Fibroblast of mammary gland (primary cell): ENCODE measurements around the gene P2RY14.
A peak's percentile ranks its signal among the peaks of the same experiment; 100 is the strongest.

Experiments used
- DNase-seq: peaks from one replicate; pipeline ENCODE4 v3.0.0-alpha.2; 2010; ENCODE audit warnings: low read depth
- H3K4me3 ChIP-seq: 2 replicates; pipeline ENCODE4 v1.5.1; 2011; ENCODE audit warnings: low read depth, mild to moderate bottlenecking, low read length, moderate library complexity; ENCODE audit not compliant: control insufficient read depth
- TF ChIP-seq, protein P1 (sequence below): conservative IDR thresholded peaks from 2 replicates; pipeline ENCODE4 v1.5.1; 2011; ENCODE audit warnings: low read depth, low read length, inconsistent platforms; ENCODE audit not compliant: control insufficient read depth, insufficient read depth

The P2RY14 gene

GRCh38 chr3:151312972-151313371 lies 34.6 kb upstream of the P2RY14 start:
- TF ChIP-seq, protein P1, sequence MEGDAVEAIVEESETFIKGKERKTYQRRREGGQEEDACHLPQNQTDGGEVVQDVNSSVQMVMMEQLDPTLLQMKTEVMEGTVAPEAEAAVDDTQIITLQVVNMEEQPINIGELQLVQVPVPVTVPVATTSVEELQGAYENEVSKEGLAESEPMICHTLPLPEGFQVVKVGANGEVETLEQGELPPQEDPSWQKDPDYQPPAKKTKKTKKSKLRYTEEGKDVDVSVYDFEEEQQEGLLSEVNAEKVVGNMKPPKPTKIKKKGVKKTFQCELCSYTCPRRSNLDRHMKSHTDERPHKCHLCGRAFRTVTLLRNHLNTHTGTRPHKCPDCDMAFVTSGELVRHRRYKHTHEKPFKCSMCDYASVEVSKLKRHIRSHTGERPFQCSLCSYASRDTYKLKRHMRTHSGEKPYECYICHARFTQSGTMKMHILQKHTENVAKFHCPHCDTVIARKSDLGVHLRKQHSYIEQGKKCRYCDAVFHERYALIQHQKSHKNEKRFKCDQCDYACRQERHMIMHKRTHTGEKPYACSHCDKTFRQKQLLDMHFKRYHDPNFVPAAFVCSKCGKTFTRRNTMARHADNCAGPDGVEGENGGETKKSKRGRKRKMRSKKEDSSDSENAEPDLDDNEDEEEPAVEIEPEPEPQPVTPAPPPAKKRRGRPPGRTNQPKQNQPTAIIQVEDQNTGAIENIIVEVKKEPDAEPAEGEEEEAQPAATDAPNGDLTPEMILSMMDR: no peak
- no peak overlapping the region for H3K4me3 ChIP-seq
- no peak for DNase-seq

- no peak for DNase-seq
- TF ChIP-seq, protein P1: no peak
- H3K4me3 ChIP-seq: no peak overlapping the region
These were observed 31.2 kb upstream of the P2RY14 start for GRCh38 chr3:151309566-151309965.

DNA sequence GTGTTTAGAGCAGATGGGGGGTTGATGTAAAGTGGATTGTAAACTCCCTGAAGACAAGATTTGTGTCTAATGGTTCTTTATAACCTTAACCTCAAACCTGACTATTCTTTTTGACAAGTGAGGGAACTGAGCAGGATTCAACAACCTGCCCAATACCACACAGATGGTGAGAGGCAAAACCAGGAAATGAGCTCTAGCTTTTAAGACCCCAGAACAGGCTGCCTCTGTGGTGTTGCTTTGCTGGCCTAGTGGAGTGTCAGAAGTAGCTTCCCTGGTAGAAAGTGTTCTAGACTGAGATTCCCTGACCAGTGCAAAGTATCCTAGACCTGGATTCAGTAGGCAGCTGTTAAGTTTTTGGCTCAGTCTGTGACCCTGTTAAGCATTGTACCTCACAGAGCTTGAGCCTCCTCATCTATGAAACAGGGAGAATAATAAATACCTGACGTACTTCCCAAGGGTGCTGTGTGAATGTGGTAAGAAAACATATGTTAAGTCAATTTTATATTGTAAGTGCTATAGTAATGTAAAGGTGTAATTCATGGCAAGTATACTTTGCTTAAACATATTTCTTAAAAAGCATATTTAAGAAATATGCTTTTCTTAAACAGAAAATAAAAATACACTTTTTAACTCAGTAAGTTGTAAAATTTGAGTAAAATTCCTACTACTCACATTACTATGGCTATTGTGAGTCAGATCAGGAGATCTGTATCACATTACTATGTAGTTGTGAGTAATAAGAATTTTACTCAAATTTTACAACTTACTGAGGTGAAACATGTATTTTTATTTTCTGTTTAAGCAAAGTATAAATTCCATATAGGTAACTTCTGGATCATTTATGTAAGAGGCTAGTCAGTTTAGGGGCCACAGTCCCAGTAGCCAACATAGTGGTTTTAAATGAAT lies 29.5 kb upstream of the P2RY14 start:
- no peak overlapping the region for H3K4me3 ChIP-seq
- peak; percentile 45 for DNase-seq
- TF ChIP-seq, protein P1: no peak

DNA sequence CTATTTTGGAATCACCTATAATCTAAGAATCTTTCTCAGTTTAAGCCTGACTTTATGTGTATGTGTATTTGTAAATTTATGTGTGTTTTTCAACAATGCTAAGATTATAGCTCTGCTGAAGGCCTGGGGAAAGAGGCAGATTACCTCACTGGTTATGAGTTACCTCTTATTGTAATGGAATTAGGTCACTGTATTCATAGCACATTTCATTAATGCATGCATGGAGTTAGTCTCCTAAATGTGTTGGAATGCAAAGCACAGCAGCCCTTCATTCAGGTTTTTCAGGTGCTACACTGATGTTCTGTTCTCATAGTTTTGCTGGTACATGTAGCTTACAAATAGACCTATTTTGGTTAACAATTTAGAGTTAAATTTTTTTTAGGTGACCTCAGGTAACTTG lies 28.8 kb upstream of the P2RY14 start:
- DNase-seq: no peak
- H3K4me3 ChIP-seq: no peak overlapping the region
- TF ChIP-seq, protein P1: no peak

DNA sequence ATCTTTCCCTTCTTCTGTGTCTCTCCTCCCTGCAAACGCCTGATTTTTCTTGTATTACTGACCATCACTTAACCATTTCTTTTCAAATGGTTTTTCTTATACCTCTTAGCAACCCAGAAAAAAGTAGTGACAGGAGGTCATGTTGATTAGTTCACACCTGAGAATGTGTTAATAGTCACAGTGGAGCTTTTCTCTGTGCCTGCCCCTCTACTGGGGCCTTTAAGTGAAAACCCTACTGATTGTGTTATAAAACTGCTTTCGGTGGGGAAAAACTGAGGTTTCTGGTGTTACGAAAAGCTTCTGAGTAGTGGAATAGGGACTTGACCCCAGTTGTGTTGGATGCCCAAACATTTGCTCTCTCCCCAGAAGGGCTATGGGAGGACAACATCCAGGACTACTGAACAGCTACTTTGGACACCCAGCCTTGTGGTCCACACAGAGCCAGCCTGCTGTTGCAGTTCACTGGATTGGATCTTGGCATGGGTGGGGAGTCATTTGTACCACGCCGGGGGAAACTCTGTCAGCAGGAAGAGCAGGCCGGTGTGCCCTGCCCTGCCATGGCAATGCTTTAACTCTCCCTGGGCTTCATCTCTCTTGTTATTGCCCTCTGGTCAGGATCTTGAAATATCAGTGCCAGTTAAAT lies 27.9 kb upstream of the P2RY14 start:
- no peak overlapping the region for H3K4me3 ChIP-seq
- TF ChIP-seq, protein P1: no peak
- DNase-seq: no peak

GRCh38 chr3:151305775-151306151 lies 27.4 kb upstream of the P2RY14 start:
- peak; percentile 23 for DNase-seq
- no peak overlapping the region for H3K4me3 ChIP-seq
- TF ChIP-seq, protein P1: no peak
